PC-3 (cell line): ENCODE results near the gene RPL10A.

ENCODE experiments used
- EZH2phosphoT487 ChIP-seq: fragments of 300-600 bp; sonication (generic); IDR thresholded peaks from 2 replicates; pipeline ENCODE4 v1.6.1; 2018; ENCODE audit warnings: mild to moderate bottlenecking, antibody characterized with exemption, low read length, borderline replicate concordance
- TF ChIP-seq, protein P1 (sequence below): fragments of 300-600 bp; sonication (generic); conservative IDR thresholded peaks from 2 replicates; pipeline ENCODE4 v1.5.1; 2017; ENCODE audit warnings: antibody characterized with exemption, low read depth, mild to moderate bottlenecking, low read length

DNA sequence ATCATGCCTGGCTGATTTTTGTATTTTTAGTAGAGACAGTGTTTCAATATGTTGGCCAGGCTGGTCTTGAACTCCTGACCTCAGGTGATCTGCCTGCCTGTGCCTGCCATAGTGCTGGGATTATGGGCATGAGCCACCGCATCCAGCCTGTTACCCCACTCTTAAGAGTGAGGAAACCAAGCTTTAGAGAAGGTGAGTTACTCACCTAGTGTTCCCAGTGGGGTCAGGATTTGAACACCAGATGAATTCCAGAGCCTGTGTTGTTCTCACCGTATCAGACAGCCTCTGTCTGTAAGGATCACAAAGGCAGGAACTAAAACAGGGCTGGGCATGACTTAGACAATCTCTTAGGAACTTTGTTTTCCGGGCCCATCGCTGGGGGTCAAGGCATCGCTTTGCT, 25.5 kb upstream of the RPL10A start:
- TF ChIP-seq, protein P1, sequence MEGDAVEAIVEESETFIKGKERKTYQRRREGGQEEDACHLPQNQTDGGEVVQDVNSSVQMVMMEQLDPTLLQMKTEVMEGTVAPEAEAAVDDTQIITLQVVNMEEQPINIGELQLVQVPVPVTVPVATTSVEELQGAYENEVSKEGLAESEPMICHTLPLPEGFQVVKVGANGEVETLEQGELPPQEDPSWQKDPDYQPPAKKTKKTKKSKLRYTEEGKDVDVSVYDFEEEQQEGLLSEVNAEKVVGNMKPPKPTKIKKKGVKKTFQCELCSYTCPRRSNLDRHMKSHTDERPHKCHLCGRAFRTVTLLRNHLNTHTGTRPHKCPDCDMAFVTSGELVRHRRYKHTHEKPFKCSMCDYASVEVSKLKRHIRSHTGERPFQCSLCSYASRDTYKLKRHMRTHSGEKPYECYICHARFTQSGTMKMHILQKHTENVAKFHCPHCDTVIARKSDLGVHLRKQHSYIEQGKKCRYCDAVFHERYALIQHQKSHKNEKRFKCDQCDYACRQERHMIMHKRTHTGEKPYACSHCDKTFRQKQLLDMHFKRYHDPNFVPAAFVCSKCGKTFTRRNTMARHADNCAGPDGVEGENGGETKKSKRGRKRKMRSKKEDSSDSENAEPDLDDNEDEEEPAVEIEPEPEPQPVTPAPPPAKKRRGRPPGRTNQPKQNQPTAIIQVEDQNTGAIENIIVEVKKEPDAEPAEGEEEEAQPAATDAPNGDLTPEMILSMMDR: no peak
- TF ChIP-seq EZH2phosphoT487: no peak
